Mesenchymal stem cell (in vitro differentiated cells and primary cell): ENCODE data around the gene SIAH2.
A peak's percentile ranks its signal among the peaks of the same experiment; 100 is the strongest.

Source experiments
- DNase-seq: peaks from one replicate; pipeline ENCODE4 v3.0.0-alpha.2; 2013
- H2AFZ ChIP-seq: one replicate; pipeline ENCODE4 v1.6.1; 2013; ENCODE audit warnings: low read depth, mild to moderate bottlenecking, control low read depth, inconsistent platforms, low read length, moderate library complexity
- H2AK5ac ChIP-seq: 2 replicates; pipeline ENCODE4 v1.6.1; 2013; ENCODE audit warnings: low read length, moderate library complexity, mild to moderate bottlenecking, inconsistent platforms; ENCODE audit not compliant: severe bottlenecking
- H2BK120ac ChIP-seq: one replicate; pipeline ENCODE4 v1.6.1; 2013; ENCODE audit warnings: low read depth, mild to moderate bottlenecking, inconsistent platforms, low read length, moderate library complexity
- H2BK12ac ChIP-seq, 2 experiments: one replicate each; pipeline ENCODE4 v1.6.1; 2013; ENCODE audit warnings: inconsistent platforms in 2 of 2, low read length in 2 of 2, mild to moderate bottlenecking in 2 of 2, moderate library complexity in 2 of 2, control low read depth in 1 of 2
- H2BK15ac ChIP-seq: one replicate; pipeline ENCODE4 v1.6.1; 2013; ENCODE audit warnings: mild to moderate bottlenecking, low read depth, inconsistent platforms; ENCODE audit not compliant: poor library complexity, severe bottlenecking
- H2BK5ac ChIP-seq: 2 replicates; pipeline ENCODE4 v1.6.1; 2013; ENCODE audit warnings: low read depth, mild to moderate bottlenecking, low read length, control low read depth, inconsistent platforms; ENCODE audit not compliant: poor library complexity, severe bottlenecking
- H3K14ac ChIP-seq, 2 experiments: one replicate each; pipeline ENCODE4 v1.6.1; 2013; ENCODE audit warnings: inconsistent platforms in 2 of 2, low read length in 2 of 2, control low read depth in 1 of 2, mild to moderate bottlenecking in 1 of 2, moderate library complexity in 1 of 2
- H3K18ac ChIP-seq, 2 experiments: one replicate each; pipeline ENCODE4 v1.6.1; 2013; ENCODE audit warnings: inconsistent platforms in 2 of 2, low read length in 2 of 2, control low read depth in 1 of 2, low read depth in 1 of 2, mild to moderate bottlenecking in 1 of 2
- H3K23ac ChIP-seq, 2 experiments: one replicate each; pipeline ENCODE4 v1.6.1; 2013; ENCODE audit warnings: inconsistent platforms in 2 of 2, low read length in 2 of 2, mild to moderate bottlenecking in 2 of 2, moderate library complexity in 2 of 2, control low read depth in 1 of 2
- H3K27ac ChIP-seq: 2 replicates; pipeline ENCODE4 v1.5.1; 2013; ENCODE audit warnings: mild to moderate bottlenecking, moderate library complexity, low read length, control low read depth, inconsistent platforms; ENCODE audit not compliant: poor library complexity, severe bottlenecking
- H3K27me3 ChIP-seq, 2 experiments: 2 replicates each; pipeline versions ENCODE4 v1.6.1 to v1.7.0; 2013; ENCODE audit warnings: low read length in 2 of 2, mild to moderate bottlenecking in 2 of 2, moderate library complexity in 2 of 2, control low read depth in 1 of 2, inconsistent platforms in 1 of 2; ENCODE audit not compliant: control insufficient read depth in 1 of 2, insufficient read depth in 1 of 2
- H3K36me3 ChIP-seq, 2 experiments: 2 replicates each; pipeline versions ENCODE4 v1.6.1 to v1.7.0; 2013; ENCODE audit warnings: low read length in 2 of 2, control low read depth in 1 of 2, inconsistent platforms in 1 of 2, low read depth in 1 of 2, mild to moderate bottlenecking in 1 of 2; ENCODE audit not compliant: insufficient read depth in 2 of 2, control insufficient read depth in 1 of 2
- H3K4ac ChIP-seq, 2 experiments: one replicate each; pipeline ENCODE4 v1.6.1; 2013; ENCODE audit warnings: inconsistent platforms in 2 of 2, low read length in 2 of 2, mild to moderate bottlenecking in 2 of 2, moderate library complexity in 2 of 2, control low read depth in 1 of 2, low read depth in 1 of 2
- H3K4me1 ChIP-seq: 2 replicates; pipeline ENCODE4 v1.6.1; 2013; ENCODE audit warnings: low read depth, low read length, control low read depth; ENCODE audit not compliant: control insufficient read depth, insufficient read depth
- H3K4me2 ChIP-seq: 2 replicates; pipeline ENCODE4 v1.6.1; 2013; ENCODE audit warnings: low read length, mild to moderate bottlenecking, inconsistent platforms; ENCODE audit not compliant: poor library complexity, severe bottlenecking
- H3K4me3 ChIP-seq, 2 experiments: 2 replicates each; pipeline versions ENCODE4 v1.5.1 to v1.7.0; 2013; ENCODE audit warnings: low read length in 2 of 2, mild to moderate bottlenecking in 2 of 2, control low read depth in 1 of 2, low read depth in 1 of 2; ENCODE audit not compliant: insufficient read depth in 1 of 2
- H3K79me1 ChIP-seq: replicated peaks from 2 replicates; pipeline ENCODE4 v1.6.1; 2013; ENCODE audit warnings: mild to moderate bottlenecking, control low read depth, low read length, inconsistent platforms; ENCODE audit not compliant: poor library complexity, severe bottlenecking
- H3K9ac ChIP-seq: 2 replicates; pipeline ENCODE4 v1.7.0; 2013; ENCODE audit warnings: mild to moderate bottlenecking, low read length, moderate library complexity
- H3K9me3 ChIP-seq: 2 replicates; pipeline ENCODE4 v1.7.0; 2013; ENCODE audit warnings: mild to moderate bottlenecking, low read length; ENCODE audit not compliant: control insufficient read depth
- H4K8ac ChIP-seq: one replicate; pipeline ENCODE4 v1.6.1; 2013; ENCODE audit warnings: inconsistent platforms, mild to moderate bottlenecking, low read length, moderate library complexity
- H4K91ac ChIP-seq: one replicate; pipeline ENCODE4 v1.6.1; 2013; ENCODE audit warnings: mild to moderate bottlenecking, low read length, inconsistent platforms
- WGBS: methylation state at CpG from one replicate; pipeline ENCODE4 v1.1.7; 2013; ENCODE audit warnings: mixed read lengths; 5-methylcytosine and 5-hydroxymethylcytosine counted together

SIAH2 gene

DNA sequence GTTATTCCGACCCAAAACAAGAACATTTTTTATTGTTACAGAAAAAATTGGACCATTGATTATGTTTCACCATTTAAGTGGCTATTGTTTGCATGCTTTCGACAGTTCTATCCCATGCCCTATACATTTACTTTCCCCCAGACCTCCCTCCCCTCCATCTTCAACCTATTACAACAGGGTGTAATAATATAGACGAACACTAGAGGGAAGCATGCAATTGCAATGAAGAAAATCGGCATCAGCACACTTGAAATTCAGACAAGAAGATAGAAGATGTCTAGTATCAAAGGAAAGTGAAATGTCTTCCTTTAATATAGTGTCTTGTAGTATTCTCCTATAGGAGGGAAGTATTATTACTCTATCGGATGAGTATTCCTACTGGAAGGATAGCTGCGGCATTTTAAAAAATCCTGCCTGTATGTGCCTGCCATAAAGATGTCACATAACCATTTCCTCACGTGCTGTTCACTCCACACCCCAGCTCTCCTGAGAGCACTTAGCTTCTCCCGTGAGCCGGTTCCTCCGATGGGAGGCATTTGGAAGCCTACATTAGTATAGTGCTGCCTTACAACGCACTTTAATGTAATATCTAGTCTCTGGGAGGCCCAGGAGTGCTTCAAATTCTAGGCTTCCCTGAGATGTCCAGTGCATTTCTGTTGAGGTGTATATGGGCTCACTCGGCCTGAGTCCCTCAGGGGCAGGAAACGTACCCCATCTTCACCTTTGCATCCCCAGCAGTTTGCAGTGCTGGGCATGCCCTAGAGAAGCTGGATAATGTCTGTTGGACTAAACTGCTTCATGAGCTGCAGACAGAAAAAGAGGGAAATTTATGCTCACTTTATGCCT lies 41.5 kb downstream of the SIAH2 start:
- Histone ChIP-seq H3K36me3 (no peaks in the 10 kb centered on the region), H3K27ac (no peak overlapping the region), H2BK120ac (no peak overlapping the region), H2BK15ac (no peak overlapping the region), H3K4me1 (peaks cover 1% of the 10 kb centered on the region), H3K4me3 (peak overlapping the region in 1 of 2 experiments; percentile 22), H3K14ac (no peak overlapping the region), H2AK5ac (no peak overlapping the region), H3K9ac (peak overlapping the region; percentile 35), H3K4me2 (no peak overlapping the region), H3K9me3 (no peaks in the 10 kb centered on the region), H2BK5ac (no peak overlapping the region), H2AFZ (peak overlapping the region; percentile 43), H4K91ac (no peak overlapping the region), H3K18ac (no peak overlapping the region), H3K79me1 (no peaks in the 10 kb centered on the region), H3K4ac (no peak overlapping the region), H3K23ac (no peak overlapping the region), H3K27me3 (no peaks in the 10 kb centered on the region), H4K8ac (no peak overlapping the region), H2BK12ac (no peak overlapping the region)
- peak; percentile 72 for DNase-seq
- WGBS, result 34% methylated on average over 10 of the region's 13 CpGs

DNA sequence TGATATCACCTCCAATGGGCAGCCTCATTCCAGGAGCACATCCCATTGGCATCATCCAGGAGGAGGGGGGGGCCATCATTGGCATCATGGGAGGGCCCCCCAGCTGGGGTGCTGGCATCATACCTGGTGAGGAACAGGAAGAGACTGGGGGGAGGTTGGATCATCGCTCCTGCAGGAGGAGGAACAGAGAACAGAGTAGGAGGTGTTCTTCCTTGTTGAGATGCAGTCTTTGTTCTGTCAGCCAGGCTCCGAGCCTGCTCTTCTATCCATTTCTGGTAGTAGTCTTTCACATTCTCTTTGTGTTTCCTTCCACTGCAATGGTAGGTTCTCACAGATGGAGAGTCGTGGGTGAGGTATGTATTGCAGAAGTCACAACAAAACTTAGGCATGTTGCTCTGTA lies 42.5 kb downstream of the SIAH2 start:
- no peak overlapping the region for H3K23ac ChIP-seq
- peaks cover 1% of the 10 kb centered on the region for H3K4me1 ChIP-seq
- H3K9me3 ChIP-seq, result no peaks in the 10 kb centered on the region
- no peak overlapping the region for H2BK5ac ChIP-seq
- DNase-seq, result no peak
- no peak overlapping the region for H3K4me2 ChIP-seq
- H3K4ac ChIP-seq, result no peak overlapping the region
- H3K9ac ChIP-seq, result no peak overlapping the region
- H4K8ac ChIP-seq, result no peak overlapping the region
- H3K4me3 ChIP-seq, result no peak overlapping the region
- no peak overlapping the region for H3K14ac ChIP-seq
- H3K27me3 ChIP-seq, result no peaks in the 10 kb centered on the region
- no peak overlapping the region for H3K18ac ChIP-seq
- 63% methylated on average over 3 of the region's 3 CpGs for WGBS
- H4K91ac ChIP-seq, result no peak overlapping the region
- H3K36me3 ChIP-seq, result no peaks in the 10 kb centered on the region
- H2BK120ac ChIP-seq, result no peak overlapping the region
- H2BK15ac ChIP-seq, result no peak overlapping the region
- no peak overlapping the region for H2BK12ac ChIP-seq
- no peak overlapping the region for H2AK5ac ChIP-seq
- H3K27ac ChIP-seq, result no peak overlapping the region
- H3K79me1 ChIP-seq, result no peaks in the 10 kb centered on the region
- H2AFZ ChIP-seq, result no peak overlapping the region

DNA sequence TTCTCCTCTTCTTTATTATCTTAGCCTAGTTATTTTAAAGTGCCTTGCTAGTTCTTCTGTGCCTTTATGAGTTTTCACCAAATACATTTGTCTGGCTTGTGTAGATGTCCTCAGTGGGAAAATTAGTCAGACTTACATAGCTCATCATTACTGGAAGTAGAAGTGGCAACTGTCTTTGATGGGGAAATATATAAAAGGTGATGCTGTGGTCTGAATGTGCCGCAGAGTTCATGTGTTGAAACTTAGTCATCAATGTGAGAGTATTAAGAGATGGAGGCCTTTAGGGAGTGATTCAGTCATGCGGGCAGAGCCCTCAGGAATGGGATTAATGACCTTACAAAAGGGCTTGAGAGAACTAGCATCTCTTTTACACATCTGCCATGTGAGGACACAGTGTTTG lies 52.9 kb downstream of the SIAH2 start:
- Histone ChIP-seq H2BK12ac (no peak overlapping the region), H3K27me3 (no peaks in the 10 kb centered on the region), H3K14ac (no peak overlapping the region), H2AK5ac (no peak overlapping the region), H3K23ac (no peak overlapping the region), H3K4me3 (no peak overlapping the region), H3K9ac (no peak overlapping the region), H3K27ac (no peak overlapping the region), H3K18ac (no peak overlapping the region), H3K4ac (no peak overlapping the region), H3K79me1 (peaks cover 5% of the 10 kb centered on the region), H2BK5ac (no peak overlapping the region), H3K4me1 (no peaks in the 10 kb centered on the region), H2AFZ (no peak overlapping the region), H3K36me3 (peaks cover 10 to 36% of the 10 kb centered on the region in 2 experiments), H2BK120ac (no peak overlapping the region), H2BK15ac (no peak overlapping the region), H3K9me3 (no peaks in the 10 kb centered on the region), H4K8ac (no peak overlapping the region), H4K91ac (no peak overlapping the region), H3K4me2 (no peak overlapping the region)
- DNase-seq, result no peak
- 96% methylated on average over 2 of the region's 2 CpGs for WGBS

DNA sequence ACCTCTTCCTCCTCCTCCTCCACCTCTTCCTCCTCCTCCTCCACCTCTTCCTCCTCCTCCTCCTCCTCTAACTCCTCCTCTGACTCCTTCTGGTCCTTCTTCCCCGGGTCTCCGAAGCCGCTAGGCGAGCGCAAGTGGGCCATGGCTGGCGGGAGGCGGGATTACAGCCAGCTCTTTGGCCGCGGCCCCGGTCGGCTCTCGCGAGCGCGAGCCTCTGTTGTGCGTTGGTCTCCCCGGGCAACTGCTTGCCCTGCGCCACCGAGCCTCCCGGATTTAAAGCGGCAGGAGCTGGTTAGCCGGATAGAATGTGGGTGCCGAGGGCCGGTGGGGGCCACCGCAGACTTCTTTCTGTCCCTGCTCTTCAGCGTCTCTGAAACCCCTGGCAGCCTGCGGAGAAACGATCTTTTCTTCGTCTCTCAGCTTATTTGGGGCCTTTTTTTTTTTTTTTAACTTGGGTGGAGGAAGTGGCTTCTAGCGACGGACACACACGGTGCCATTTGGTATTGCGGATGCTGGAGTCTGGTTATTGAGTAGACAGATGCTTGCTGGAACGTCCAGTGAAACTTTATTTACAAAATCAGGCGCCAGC lies 59.1 kb downstream of the SIAH2 start, which contains the start of gene ERICH6:
Gene ERICH6, minus strand, starts transcription at position 165 of the 589 bp plus-strand sequence. Its CDS starts 22 bp downstream, at position 143.
- no peak within 1 kb of the TSS for H2AK5ac ChIP-seq
- H3K9me3 ChIP-seq, result no peaks in the 10 kb centered on the region
- no peak within 1 kb of the TSS for H3K14ac ChIP-seq
- peak within 1 kb of the TSS; percentile 99 for H4K8ac ChIP-seq
- H4K91ac ChIP-seq, result peak within 1 kb of the TSS; percentile 95
- H2AFZ ChIP-seq, result no peak within 1 kb of the TSS
- no peak within 1 kb of the TSS for H3K23ac ChIP-seq
- H2BK5ac ChIP-seq, result peak within 1 kb of the TSS; percentile 8
- H3K9ac ChIP-seq, result peak within 1 kb of the TSS; percentile 100
- H3K27me3 ChIP-seq, result no peaks in the 10 kb centered on the region
- H2BK120ac ChIP-seq, result peak within 1 kb of the TSS; percentile 34
- H3K4me3 ChIP-seq, result peak within 1 kb of the TSS; percentile 71 to 93
- WGBS, result under 1% methylated on average over 32 of the region's 35 CpGs
- peak within 1 kb of the TSS; percentile 75 to 81 for H3K18ac ChIP-seq
- H2BK12ac ChIP-seq, result peak within 1 kb of the TSS; percentile 21 to 77
- peaks cover 6% of the 10 kb centered on the region for H3K79me1 ChIP-seq
- no peak within 1 kb of the TSS for H2BK15ac ChIP-seq
- peak within 1 kb of the TSS; percentile 72 for H3K27ac ChIP-seq
- DNase-seq, result peak; percentile 93
- H3K4ac ChIP-seq, result peak within 1 kb of the TSS; percentile 30 to 70
- peaks cover 3 to 12% of the 10 kb centered on the region in 2 experiments for H3K36me3 ChIP-seq
- H3K4me2 ChIP-seq, result peak within 1 kb of the TSS; percentile 93
- peaks cover 8% of the 10 kb centered on the region for H3K4me1 ChIP-seq
